Transverse colon (tissue), 4 donors: ENCODE data around the gene DNHD1.

Experiments used
- POLR2A ChIP-seq: fragments of 450-650 bp; IDR thresholded peaks from one replicate; pipeline ENCODE4 v1.6.1; 2016; ENCODE audit warnings: antibody characterized with exemption, mild to moderate bottlenecking, moderate library complexity
- POLR2AphosphoS5 ChIP-seq, 3 donors: sonication (generic); formaldehyde crosslinking; IDR thresholded peaks; one replicate each; pipeline ENCODE4 v1.6.1; 2016; ENCODE audit warnings: antibody characterized with exemption in 3 of 3
- TF ChIP-seq, protein P1 (sequence below), 5 experiments: fragments of 200-600 bp in 3 of 5; fragments of 450-650 bp in 2 of 5; sonication (generic) in 3 of 5; IDR thresholded peaks; 1 replicate in 2 of 5; 2 replicates in 3 of 5; pipeline ENCODE4 v1.5.1; 2016 to 2017; ENCODE audit warnings: antibody characterized with exemption in 5 of 5, inconsistent platforms in 3 of 5, mild to moderate bottlenecking in 2 of 5, moderate library complexity in 1 of 5

DNA sequence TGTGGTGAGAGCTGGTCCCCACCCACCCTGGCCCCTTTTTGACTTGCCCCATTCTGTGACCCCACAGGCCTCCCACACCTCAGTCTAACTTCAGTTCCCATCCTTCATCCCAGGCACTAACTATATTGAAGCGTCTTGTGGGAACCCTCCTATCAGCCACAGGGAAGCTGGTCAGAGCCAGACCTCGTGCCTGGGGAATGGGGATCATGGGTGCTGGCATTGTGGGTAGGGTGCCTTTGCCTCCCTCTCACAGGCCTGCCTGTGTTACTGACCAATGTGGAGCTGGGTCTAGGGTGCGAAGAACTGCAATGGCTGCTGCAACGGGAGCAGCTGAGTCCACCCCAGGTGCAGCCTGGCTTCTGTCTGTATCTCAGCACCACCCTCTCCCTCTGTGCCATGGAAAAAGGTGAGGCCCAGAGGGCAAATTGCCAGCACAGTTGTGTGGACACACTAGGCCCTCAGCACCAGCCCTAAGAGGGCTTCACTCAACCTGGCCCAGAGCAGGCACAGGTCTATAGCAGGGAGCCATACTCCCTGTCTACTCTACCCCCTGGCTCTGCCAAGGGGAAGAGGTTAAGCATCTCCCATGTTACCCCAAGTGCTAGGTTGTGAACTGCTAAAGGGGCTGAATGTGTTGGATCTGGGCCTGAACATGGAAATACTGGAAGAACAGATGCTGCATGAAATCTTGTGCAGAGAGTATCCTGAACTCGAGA is 69.1 kb downstream of the DNHD1 start:
- TF ChIP-seq, protein P1, sequence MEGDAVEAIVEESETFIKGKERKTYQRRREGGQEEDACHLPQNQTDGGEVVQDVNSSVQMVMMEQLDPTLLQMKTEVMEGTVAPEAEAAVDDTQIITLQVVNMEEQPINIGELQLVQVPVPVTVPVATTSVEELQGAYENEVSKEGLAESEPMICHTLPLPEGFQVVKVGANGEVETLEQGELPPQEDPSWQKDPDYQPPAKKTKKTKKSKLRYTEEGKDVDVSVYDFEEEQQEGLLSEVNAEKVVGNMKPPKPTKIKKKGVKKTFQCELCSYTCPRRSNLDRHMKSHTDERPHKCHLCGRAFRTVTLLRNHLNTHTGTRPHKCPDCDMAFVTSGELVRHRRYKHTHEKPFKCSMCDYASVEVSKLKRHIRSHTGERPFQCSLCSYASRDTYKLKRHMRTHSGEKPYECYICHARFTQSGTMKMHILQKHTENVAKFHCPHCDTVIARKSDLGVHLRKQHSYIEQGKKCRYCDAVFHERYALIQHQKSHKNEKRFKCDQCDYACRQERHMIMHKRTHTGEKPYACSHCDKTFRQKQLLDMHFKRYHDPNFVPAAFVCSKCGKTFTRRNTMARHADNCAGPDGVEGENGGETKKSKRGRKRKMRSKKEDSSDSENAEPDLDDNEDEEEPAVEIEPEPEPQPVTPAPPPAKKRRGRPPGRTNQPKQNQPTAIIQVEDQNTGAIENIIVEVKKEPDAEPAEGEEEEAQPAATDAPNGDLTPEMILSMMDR (IDR thresholded peaks at IDR 0.05) = no peak
- TF ChIP-seq POLR2A = no peak
- TF ChIP-seq POLR2AphosphoS5 (IDR thresholded peaks at IDR 0.05) = no peak
